H54 (cell line): ENCODE results near the gene LRPPRC.
A peak's percentile ranks its signal among the peaks of the same experiment; 100 is the strongest.

Experiments used
- DNase-seq: peaks from one replicate; pipeline ENCODE4 v3.0.0; 2011; ENCODE audit warnings: low spot score, mixed read lengths; ENCODE audit not compliant: insufficient read length
- FAIRE-seq: peaks from 3 replicates; lab custom pipeline; 2011; peaks lifted over from hg19 to GRCh38; lab: Jason Lieb, UNC
- POLR2A ChIP-seq: IDR thresholded peaks from 2 replicates; pipeline ENCODE4 v1.6.1; 2011; ENCODE audit warnings: low read depth, mild to moderate bottlenecking, low read length

The LRPPRC gene

GRCh38 chr2:44001716-44002115, 5.9 kb upstream of the LRPPRC start:
- DNase-seq (no peak), FAIRE-seq (no peak)
- no peak for TF ChIP-seq POLR2A

DNA sequence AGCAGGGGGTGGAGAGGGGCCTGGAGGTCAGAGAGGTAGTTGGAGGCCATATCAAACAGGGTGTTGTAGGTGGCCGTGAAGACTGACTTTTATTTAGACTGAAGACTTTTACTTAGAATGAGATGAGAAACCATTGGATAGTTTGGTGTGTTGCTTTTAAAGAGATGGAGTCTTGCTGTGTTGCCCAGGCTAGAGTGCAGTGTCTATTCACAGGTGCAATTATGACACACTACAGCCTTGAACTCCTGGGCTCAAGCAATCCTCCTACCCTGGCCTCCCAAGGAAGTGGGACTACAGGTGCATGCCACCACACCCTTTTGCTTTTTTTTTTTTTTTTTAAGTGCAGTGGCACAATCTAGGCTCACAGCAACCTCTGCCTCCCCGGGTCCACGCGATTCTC, 2.5 kb upstream of the LRPPRC start:
- FAIRE-seq: no peak

DNA sequence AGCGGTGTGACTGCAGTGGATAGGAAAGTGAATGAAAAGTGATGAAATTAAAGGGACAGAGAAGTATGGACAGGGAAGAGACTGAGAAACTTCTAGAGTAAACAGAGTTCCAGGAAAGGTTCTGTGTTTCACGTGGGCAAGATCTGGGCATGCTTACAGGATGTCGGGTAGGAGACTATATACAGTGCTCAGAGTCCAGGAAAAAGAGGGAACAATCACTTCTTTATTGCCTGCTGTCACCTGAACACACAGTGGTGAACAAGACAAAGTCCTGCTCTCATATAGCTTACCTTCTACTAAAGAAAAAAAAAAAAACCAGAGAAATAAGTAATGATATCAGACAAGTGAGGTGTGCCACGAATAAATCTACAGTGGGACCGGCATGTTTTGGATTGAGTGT, 2.4 kb downstream of the LRPPRC start:
- no peak for TF ChIP-seq POLR2A
- FAIRE-seq (no peak), DNase-seq (no peak)

More for the DNA sequence above, 2.5 kb upstream of the LRPPRC start:
- DNase-seq: no peak
- no peak for TF ChIP-seq POLR2A

DNA sequence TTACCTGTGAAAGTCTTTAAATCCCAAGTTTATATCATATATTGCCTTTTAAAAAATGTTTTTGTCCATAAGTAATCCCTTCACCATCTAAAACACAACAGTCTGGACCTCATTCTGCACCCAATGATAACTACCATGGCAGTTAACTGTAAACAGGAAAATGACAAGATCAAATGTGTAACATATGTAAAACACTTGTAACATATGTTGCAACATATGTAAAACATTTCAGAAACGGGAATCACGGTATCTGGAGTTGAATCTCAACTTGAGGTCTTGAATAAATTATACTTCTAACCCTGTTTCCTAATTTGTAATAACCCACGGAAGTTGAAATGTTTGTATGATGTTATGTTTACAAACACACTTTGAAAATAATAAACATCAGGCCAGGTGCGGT, 6.2 kb downstream of the LRPPRC start:
- DNase-seq (no peak), FAIRE-seq (no peak)
- no peak for TF ChIP-seq POLR2A

DNA sequence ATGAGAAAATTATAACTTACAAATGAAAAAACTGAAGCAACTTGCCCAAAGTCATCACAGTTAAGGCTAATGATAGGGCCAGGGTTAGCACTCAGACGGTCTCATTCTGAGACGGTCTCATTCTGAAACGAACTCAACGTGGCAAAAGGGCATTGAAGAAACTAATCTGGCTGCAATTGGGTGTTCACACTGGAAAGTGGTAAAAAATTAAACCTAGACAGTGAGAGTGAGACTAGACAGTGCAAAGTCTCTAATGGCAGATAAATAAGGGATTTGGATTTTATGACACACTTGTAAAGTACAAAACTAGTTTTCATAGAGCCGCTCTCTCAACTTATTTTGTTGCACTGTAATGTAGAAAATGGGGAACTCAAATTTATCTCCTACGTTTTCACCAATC, 9.2 kb downstream of the LRPPRC start:
- FAIRE-seq: peak; percentile 15

DNA sequence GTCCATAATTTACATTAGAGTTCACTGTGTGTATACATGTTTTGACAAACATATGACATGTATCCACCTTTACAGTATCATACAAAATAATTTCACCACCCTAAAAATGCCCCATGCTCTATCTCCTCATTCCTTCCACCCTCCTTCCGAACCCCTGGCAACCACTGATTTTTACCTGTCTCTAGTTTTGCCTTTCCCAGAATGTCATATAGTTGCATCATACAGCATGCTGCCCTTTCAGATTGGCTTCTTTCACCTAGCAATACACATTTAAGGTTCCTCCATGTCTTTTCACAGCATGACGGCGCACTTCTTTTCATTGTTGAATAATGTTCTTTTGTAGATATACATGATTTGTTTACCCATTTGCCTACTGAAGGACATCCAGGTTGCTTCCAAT, 10.4 kb downstream of the LRPPRC start:
- DNase-seq (no peak), FAIRE-seq (no peak)
- TF ChIP-seq POLR2A: no peak

More for the DNA sequence above, 9.2 kb downstream of the LRPPRC start:
- TF ChIP-seq POLR2A: no peak
- DNase-seq: no peak

DNA sequence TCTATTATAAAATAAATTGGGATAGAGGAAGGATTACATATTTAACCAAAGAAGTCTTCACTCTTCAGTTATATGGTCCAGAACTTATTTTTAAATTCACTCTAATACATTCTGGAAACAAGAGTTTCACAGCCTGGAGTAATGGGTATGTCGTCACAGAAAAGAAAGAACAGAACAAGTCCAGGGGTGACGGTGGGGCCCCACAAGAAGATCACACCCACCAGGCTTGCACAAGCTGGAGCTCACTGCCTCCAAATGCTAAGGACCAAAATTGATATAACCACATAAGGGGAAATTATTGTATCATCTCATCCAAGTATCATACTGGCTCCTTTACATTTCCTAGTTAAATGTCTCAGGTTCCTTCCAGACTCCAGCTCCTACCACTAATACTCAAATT, 11.3 kb downstream of the LRPPRC start:
- FAIRE-seq: no peak
- no peak for TF ChIP-seq POLR2A
- no peak for DNase-seq

DNA sequence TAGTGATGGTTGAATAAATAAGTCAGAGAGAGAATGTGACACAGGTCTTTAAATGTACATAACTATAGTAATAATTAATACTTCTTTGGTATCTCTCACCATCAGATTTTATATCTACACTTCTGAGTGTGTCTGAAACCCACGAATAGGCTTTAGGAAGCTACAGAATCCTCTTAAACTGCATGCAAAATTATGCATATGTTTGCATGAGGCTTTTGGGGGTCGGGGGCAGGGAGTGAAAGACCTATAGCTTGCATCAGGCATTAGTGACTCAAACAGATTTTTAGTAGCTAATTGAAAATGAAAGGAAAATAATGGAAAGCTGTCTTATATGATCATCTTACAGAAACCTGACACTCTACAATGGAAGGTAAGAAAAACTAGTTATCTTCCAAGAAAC, 14.9 kb downstream of the LRPPRC start:
- no peak for TF ChIP-seq POLR2A
- DNase-seq: no peak
- no peak for FAIRE-seq

DNA sequence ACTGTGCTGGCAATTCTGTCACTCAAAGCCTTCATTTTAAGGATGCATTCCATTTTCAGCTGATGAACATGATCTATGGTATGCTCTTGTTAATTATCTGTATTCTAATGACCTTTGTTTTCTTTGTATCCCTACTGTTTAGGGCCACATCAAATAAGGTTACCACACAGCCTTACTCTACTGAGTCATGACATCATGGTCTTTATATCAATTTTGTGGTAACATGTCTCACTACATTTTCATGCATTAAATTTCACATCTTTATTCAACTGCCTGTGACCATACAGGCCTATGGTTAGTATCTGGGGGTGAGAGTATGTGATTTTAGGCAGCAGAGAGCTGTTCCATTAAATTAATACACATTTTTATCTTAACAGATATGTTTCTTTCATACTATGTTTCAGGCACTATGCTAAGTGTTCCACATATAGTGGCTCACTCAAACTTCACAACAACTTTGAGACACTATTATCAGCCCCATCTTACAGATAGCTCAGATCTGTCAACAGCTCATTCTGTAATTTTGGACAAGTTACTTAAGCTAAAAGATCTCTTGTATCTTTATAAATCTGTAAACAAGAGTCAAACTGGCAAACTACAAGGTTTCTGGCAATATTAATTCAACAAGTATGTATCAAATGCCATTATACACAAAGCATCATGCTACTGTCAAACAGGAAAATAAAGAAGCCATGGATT, 18.0 kb downstream of the LRPPRC start:
- DNase-seq (no peak), FAIRE-seq (peak; percentile 33)
- no peak for TF ChIP-seq POLR2A

GRCh38 chr2:43960921-43961320, 34.9 kb downstream of the LRPPRC start:
- no peak for TF ChIP-seq POLR2A
- FAIRE-seq: no peak
- DNase-seq: no peak

DNA sequence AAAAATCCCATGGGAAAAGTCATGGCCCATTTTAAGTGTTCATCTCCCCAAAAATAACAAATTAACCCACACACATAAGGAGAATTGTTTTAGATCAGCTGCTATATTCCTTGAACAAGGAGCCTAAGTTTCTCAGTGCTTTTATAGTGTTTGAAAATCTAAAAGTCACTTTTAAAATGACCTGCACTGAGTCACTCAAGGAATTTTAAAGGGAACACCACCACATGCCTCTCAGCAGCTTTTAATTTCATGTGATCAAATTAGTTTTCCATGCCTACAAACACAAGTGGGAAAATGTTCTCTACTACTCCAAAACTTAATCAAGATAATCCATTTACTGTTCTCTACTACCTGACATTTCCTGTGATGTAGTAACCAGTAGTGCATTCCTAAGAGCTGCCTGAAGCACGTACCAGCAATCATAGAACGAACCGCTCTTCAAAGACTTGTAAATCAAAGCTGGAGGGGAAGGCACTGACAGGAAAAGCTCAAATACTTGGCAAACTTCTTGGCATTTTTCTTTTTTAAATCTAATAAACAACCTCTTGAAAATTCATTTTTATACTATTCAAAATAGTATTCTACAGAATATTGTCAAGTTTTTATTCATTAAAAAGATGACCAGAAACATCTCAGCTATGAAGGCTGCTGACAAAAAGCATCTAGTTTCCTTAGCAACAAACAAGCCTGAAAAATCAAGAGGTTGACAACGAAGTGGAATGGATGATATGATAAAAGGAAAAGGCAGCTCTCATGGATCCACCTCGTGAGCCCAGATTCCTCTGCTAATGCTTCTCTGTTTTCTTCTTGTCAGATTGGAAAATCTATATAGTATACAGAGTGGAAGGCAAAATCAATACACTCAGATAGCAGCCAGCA, 37.2 kb downstream of the LRPPRC start:
- no peak for DNase-seq
- no peak for FAIRE-seq
- no peak for TF ChIP-seq POLR2A

GRCh38 chr2:43950383-43951008, 45.3 kb downstream of the LRPPRC start:
- FAIRE-seq (no peak), DNase-seq (no peak)
- no peak for TF ChIP-seq POLR2A

- no peak for DNase-seq
- FAIRE-seq: no peak
- TF ChIP-seq POLR2A: no peak
Observed at GRCh38 chr2:43948370-43948769, 47.4 kb downstream of the LRPPRC start.

DNA sequence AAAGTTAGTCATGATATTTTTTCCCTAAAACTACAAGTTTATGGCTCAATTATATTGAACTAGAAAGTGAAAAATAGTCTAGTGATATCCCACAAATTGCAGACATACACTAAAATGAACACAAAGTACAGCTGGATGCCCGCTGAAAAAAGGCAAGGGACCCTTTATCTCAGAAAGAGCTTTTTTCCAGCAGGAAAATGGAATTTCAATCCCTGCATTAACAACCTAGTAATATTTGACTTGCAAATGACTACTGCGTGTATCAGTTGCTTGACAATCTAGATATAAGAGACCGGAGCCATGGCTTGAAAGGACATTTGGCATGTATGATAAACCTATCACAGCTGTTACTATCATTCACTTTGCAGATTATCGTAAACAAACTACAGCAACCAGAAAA, 49.1 kb downstream of the LRPPRC start:
- DNase-seq (no peak), FAIRE-seq (no peak)
- no peak for TF ChIP-seq POLR2A
